Muscle layer of duodenum (tissue), 2 donors: Measurements from ENCODE around the gene KIF23.
"Not testable (repeated sequence)": the region's sequence is repeated elsewhere in the genome, so short reads cannot be mapped to it uniquely, and the experiment has no call there.

ENCODE experiments used
- H3K27ac ChIP-seq: one replicate; pipeline ENCODE4 v1.7.0; 2013; ENCODE audit warnings: mild to moderate bottlenecking, low read length
- H3K27me3 ChIP-seq: one replicate; pipeline ENCODE4 v1.7.0; 2013; ENCODE audit warnings: low read depth, mild to moderate bottlenecking, control low read depth, low read length
- H3K36me3 ChIP-seq, 2 donors: one replicate each; pipeline ENCODE4 v1.7.0; 2013; ENCODE audit warnings: low read length in 2 of 2, control low read depth in 1 of 2, mild to moderate bottlenecking in 1 of 2; ENCODE audit not compliant: insufficient read depth in 2 of 2, control insufficient read depth in 1 of 2
- H3K4me1 ChIP-seq, 2 donors: one replicate each; pipeline ENCODE4 v1.7.0; 2013; ENCODE audit warnings: low read length in 2 of 2, mild to moderate bottlenecking in 2 of 2, control low read depth in 1 of 2, moderate library complexity in 1 of 2; ENCODE audit not compliant: insufficient read depth in 2 of 2, control insufficient read depth in 1 of 2
- H3K4me3 ChIP-seq, 2 donors: one replicate each; pipeline ENCODE4 v1.7.0; 2013; ENCODE audit warnings: low read length in 2 of 2, low read depth in 1 of 2, mild to moderate bottlenecking in 1 of 2
- H3K9me3 ChIP-seq, 2 donors: one replicate each; pipeline ENCODE4 v1.7.0; 2013; ENCODE audit warnings: low read length in 2 of 2, control low read depth in 1 of 2, mild to moderate bottlenecking in 1 of 2; ENCODE audit not compliant: control insufficient read depth in 1 of 2
- donor health status: healthy.

KIF23 gene

GRCh38 chr15:69413822-69414700, at the start of gene KIF23:
TSS of gene KIF23 (plus strand) at chr15:69414349. CDS start at chr15:69414466, 117 bp downstream.
- Histone ChIP-seq H3K27ac (peak within 1 kb of the TSS; percentile 8), H3K4me3 (peak within 1 kb of the TSS; percentile 59 to 97), H3K27me3 (no peaks in the 10 kb centered on the region), H3K9me3 (no peaks in the 10 kb centered on the region), H3K4me1 (no peaks in the 10 kb centered on the region), H3K36me3 (no peaks in the 10 kb centered on the region)

- Histone ChIP-seq H3K36me3 (no peaks in the 10 kb centered on the region), H3K27ac (no peak overlapping the region), H3K9me3 (peaks cover 0 to 6% of the 10 kb centered on the region in 2 donors), H3K4me3 (no peak overlapping the region), H3K4me1 (no peaks in the 10 kb centered on the region), H3K27me3 (no peaks in the 10 kb centered on the region)
Measured at GRCh38 chr15:69367236-69367635, 46.9 kb upstream of the KIF23 start.

GRCh38 chr15:69369631-69370030, 44.5 kb upstream of the KIF23 start:
- Histone ChIP-seq H3K36me3 (no peaks in the 10 kb centered on the region), H3K9me3 (peaks cover 4 to 6% of the 10 kb centered on the region in 2 donors), H3K27me3 (no peaks in the 10 kb centered on the region), H3K27ac (no peak overlapping the region), H3K4me3 (no peak overlapping the region), H3K4me1 (no peaks in the 10 kb centered on the region)

- no peak overlapping the region for H3K27ac ChIP-seq
- no peaks in the 10 kb centered on the region for H3K27me3 ChIP-seq
- no peaks in the 10 kb centered on the region for H3K4me1 ChIP-seq
- H3K9me3 ChIP-seq = peaks cover 0 to 4% of the 10 kb centered on the region in 2 donors
- no peak overlapping the region for H3K4me3 ChIP-seq
- no peaks in the 10 kb centered on the region for H3K36me3 ChIP-seq
Measured at GRCh38 chr15:69373406-69373805, 40.7 kb upstream of the KIF23 start.

- Histone ChIP-seq H3K27me3 (no peaks in the 10 kb centered on the region), H3K27ac (no peak overlapping the region), H3K36me3 (no peaks in the 10 kb centered on the region)
Measured at GRCh38 chr15:69375151-69375790, 38.9 kb upstream of the KIF23 start.

GRCh38 chr15:69377216-69377970, 36.8 kb upstream of the KIF23 start:
- no peak overlapping the region for H3K27ac ChIP-seq
- no peak overlapping the region for H3K4me3 ChIP-seq
- H3K9me3 ChIP-seq = peaks cover 0 to 4% of the 10 kb centered on the region in 2 donors
- no peaks in the 10 kb centered on the region for H3K4me1 ChIP-seq
- no peaks in the 10 kb centered on the region for H3K27me3 ChIP-seq
- no peaks in the 10 kb centered on the region for H3K36me3 ChIP-seq

More at GRCh38 chr15:69375151-69375790, 38.9 kb upstream of the KIF23 start:
- Histone ChIP-seq H3K4me1 (no peaks in the 10 kb centered on the region), H3K9me3 (peaks cover 0 to 4% of the 10 kb centered on the region in 2 donors), H3K4me3 (no peak overlapping the region)

- Histone ChIP-seq H3K27ac (no peak overlapping the region), H3K36me3 (no peaks in the 10 kb centered on the region), H3K4me1 (no peaks in the 10 kb centered on the region), H3K4me3 (no peak overlapping the region), H3K9me3 (no peaks in the 10 kb centered on the region), H3K27me3 (no peaks in the 10 kb centered on the region)
Measured at GRCh38 chr15:69380100-69380725, 33.9 kb upstream of the KIF23 start.

- no peaks in the 10 kb centered on the region for H3K4me1 ChIP-seq
- H3K9me3 ChIP-seq = no peaks in the 10 kb centered on the region
- no peak overlapping the region for H3K27ac ChIP-seq
- no peaks in the 10 kb centered on the region for H3K36me3 ChIP-seq
- H3K27me3 ChIP-seq = no peaks in the 10 kb centered on the region
- H3K4me3 ChIP-seq = no peak overlapping the region
Measured at GRCh38 chr15:69380726-69381105, 33.4 kb upstream of the KIF23 start.

- not testable (repeated sequence) for H3K9me3 ChIP-seq, H3K4me1 ChIP-seq, H3K36me3 ChIP-seq, H3K27me3 ChIP-seq, H3K27ac ChIP-seq, H3K4me3 ChIP-seq
Measured at GRCh38 chr15:69382176-69382575, 32.0 kb upstream of the KIF23 start.

GRCh38 chr15:69384066-69384465, 30.1 kb upstream of the KIF23 start:
- H3K27ac ChIP-seq, H3K36me3 ChIP-seq, H3K4me3 ChIP-seq, H3K9me3 ChIP-seq, H3K4me1 ChIP-seq, H3K27me3 ChIP-seq: not testable (repeated sequence)
